ENCODE results near the gene CAPZB. TPM values are rescaled to one million over a fixed set of nuclear protein-coding genes. Genes with fewer than 3 reads are reported as not detected.

CAPZB gene
- total RNA-seq, 1 donor from 2014 or later, result 116 TPM

- DNase-seq (ENCODE audit: low read depth), result no peak
These were observed 132.5 kb downstream of the CAPZB start for GRCh38 chr1:19352839-19353238.

DNA sequence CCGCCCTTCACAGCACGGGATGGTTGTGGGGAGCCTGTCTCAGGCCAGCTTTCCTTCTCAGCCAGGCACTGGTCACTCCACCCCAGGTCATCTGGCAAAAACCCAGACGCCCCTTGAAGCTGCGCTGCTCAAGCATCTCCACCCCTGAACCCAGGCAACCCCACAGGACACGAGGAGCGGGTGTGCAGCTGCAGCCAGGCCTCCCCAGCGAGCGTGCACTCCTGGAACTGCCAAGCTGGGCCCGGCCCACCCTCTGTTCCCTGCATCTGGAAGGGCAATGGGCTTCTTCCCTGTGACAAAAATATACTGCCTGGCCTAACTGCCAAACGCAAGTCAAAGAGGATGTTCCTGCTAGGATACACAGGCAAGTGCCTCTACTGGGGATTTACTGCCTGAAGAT lies 133.5 kb downstream of the CAPZB start:
- DNase-seq (ENCODE audit: low read depth), result no peak

GRCh38 chr1:19350566-19350965 lies 134.8 kb downstream of the CAPZB start:
- DNase-seq (ENCODE audit: low read depth), result no peak

GRCh38 chr1:19349999-19350398 lies 135.3 kb downstream of the CAPZB start:
- no peak for DNase-seq (ENCODE audit: low read depth)

DNA sequence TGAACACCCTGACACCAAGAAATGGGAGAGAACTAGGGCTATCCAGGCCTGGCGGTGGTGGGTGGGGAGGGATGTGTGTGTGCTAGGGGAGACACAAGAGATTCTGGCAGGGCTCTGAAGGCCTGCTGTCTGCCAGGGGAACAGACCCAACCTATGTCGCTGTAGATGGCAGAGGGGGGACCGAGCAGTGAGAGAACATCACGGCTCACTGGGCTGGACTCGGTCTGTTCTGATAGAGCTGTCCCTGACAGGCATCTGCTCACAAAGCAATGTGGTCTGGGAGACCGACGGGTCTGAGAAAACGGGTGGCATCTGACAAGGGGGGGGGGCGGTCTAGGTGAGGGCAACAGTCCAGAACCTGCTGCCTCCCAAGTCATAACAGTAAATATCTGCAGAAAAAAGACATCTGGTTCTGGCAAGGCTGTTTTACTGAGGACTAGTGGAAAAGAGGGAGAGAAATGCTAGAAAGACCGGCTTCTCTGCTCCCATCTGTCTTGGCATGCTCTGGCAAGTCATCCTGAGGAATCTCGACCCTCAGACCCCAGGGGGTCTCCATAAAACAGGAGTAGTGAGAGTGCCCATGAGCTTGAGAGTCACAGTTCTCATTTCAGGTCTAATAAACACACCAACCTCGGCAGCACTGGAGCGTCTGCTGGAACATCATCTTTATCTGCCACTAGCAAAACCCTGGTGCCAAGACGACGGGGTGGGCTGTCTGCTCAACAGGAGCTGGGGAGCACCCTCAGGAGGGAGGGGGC lies 136.7 kb downstream of the CAPZB start:
- DNase-seq (ENCODE audit: low read depth), result no peak

DNA sequence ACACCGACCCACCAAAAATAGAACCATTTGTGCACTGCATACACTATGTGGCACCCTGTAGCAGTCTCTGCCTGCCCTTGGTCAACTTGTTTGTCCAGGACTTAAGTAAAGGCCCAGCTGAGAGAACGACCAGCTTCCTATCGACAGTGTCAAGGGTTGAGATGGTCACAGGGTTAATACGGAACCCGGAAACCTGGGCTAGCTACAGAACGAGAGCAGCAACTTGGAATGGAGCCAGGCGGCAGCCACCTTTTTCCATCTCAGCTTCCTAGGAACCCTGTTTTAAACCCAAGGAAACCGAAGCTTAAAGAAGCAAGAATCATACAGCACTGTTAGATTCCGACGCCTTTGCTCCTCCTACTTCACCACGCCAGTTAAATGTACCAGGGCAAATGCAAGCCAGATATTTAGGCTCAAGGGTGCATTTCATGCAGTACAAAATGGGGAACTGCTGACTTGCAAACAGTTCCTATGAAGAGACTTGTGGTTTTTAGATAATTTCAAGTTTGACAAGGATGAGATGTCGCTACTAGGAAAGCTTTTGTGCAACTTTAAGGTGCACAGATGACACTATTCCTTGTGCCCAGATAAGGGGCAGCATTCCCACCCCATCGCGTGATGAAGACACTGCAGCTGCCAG lies 137.7 kb downstream of the CAPZB start:
- DNase-seq (ENCODE audit: low read depth), result no peak

DNA sequence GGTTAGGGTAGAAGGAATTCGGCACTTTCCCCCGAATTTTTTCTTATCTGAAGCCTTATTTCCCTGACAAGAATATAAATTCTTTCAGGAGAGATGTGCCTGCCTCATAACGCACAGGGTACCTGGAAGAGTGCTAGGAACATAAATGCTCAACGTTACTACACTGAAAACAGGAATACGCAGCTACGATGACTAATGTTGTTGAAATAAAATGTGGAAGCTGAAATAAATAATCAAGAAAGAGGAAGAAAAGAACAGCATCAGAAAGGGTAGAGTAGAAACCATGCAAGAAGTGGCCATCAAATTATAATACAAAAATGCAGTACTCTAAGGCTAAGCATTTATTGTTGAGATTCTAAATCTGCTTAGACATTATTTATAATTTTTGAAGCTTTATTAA lies 139.3 kb downstream of the CAPZB start:
- DNase-seq (ENCODE audit: low read depth), result no peak

GRCh38 chr1:19345391-19345790 lies 139.9 kb downstream of the CAPZB start:
- peak; percentile 13 for DNase-seq (ENCODE audit: low read depth)

- DNase-seq (ENCODE audit: low read depth), result no peak
These were observed 140.5 kb downstream of the CAPZB start for GRCh38 chr1:19344831-19345230.

GRCh38 chr1:19344372-19344810 lies 140.9 kb downstream of the CAPZB start:
- peak; percentile 88 for DNase-seq (ENCODE audit: low read depth)

GRCh38 chr1:19343617-19344350 lies 141.6 kb downstream of the CAPZB start:
- peak; percentile 55 for DNase-seq (ENCODE audit: low read depth)

- DNase-seq (ENCODE audit: low read depth), result no peak
These were observed 142.3 kb downstream of the CAPZB start for GRCh38 chr1:19342894-19343616.

- DNase-seq (ENCODE audit: low read depth), result peak; percentile 48
These were observed 143.1 kb downstream of the CAPZB start for GRCh38 chr1:19342062-19342750.

GRCh38 chr1:19341201-19342061 lies 143.9 kb downstream of the CAPZB start:
- peak; percentile 58 for DNase-seq (ENCODE audit: low read depth)

DNA sequence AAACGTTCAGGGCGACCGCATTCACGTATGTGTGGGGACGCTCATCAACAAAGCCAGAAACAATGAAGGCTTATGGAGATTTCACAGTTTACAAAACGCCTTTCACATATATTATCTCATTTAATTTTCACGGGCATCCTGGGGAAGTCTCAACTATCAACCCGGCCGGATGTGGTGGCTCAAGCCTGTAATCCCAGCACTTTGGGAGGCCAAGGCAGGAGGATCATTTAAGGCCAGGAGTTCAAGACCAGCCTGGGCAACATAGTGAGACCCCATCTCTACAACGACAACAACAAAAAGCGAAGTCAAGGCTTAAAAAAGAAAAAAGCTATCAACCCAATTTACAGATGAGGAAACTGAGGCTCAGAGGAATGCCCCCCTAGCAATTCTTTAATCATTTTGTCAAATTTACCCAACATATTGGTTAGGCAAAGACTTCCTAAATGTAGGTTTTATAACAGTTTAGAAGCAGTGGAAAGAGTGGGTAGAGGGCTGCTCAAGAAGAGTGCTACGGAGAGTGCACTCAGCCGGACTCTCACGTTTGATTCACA lies 144.9 kb downstream of the CAPZB start:
- DNase-seq (ENCODE audit: low read depth), result no peak

DNA sequence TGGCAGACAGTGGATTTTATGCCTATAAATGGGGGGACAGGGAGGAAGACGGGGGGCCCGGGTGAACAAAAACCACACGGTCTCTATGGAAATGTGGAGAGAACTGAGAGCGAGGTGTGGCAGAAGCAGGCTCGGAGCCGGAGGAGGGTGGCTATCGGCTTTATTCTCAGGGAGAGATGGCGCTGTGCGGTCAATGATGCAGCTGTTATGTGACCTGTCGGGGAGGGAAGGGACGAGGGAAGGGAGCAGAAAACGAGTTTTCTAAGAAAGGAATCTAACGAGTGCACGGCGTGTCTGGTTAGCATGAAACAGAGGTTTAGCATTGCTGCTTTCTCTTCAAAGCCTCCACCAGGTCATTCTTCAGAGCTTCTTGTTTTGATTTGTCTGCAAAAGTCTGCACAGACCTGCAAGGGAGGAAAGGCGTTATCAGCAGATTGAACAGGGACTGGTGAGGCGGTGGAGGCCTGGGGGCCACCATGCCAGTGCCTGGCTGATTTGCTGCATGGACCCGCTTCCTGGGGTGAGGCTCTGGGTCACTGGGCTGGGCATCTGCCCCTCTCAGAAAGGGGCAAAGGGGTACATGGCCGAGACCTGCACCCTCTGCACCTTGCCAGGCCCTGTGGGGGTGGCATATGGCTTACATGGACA lies 146.0 kb downstream of the CAPZB start:
- no peak for DNase-seq (ENCODE audit: low read depth)

GRCh38 chr1:19338323-19338762 lies 147.0 kb downstream of the CAPZB start:
- DNase-seq (ENCODE audit: low read depth), result no peak

DNA sequence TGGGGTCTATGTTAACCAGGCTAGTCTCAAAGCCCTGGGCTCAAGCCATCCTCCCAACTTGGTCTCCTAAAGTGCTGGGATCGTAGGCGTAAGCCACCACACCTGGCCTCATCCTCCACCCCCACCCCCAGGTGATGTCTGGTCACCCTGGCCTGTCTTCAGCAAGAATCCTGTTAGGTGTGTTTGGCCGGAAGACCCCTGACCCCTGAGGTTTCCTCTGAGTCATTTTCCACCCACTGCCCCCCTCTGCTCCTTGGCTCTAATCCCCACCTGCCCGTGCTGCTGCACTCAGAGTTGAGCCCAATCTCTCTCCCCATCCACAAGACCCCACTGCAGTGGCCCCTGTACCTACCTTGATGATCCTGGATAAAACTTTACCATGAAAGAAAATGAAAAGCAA lies 148.1 kb downstream of the CAPZB start:
- DNase-seq (ENCODE audit: low read depth), result no peak

DNA sequence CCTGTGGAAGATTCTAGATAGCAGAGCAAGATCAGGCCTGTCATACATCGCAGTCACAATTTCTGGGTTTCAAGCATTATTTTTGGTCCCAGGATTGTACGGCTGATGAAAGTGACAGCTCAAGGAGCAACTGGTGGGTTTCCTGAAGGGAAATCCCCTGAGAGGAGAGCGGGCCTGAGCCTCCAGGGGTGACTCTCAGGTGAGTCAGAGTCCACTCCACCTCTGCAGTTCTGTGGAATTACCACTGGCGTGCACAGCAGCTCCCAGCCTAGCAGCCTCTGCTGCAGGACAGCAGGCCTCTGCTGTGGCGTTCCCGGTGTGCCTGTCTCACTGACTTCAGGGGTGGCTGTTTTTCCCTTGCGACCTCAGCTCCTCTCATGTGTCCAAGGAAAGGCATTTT lies 148.8 kb downstream of the CAPZB start:
- DNase-seq (ENCODE audit: low read depth), result peak; percentile 5
